ENCODE measurements around the gene IMMP2L. TPM values are rescaled to one million over a fixed set of nuclear protein-coding genes. Genes with fewer than 3 reads are reported as not detected.
A peak's percentile ranks its signal among the peaks of the same experiment; 100 is the strongest.

Gene IMMP2L
- total RNA-seq, 1 experiment from 2014 or later: 4.9 TPM

DNA sequence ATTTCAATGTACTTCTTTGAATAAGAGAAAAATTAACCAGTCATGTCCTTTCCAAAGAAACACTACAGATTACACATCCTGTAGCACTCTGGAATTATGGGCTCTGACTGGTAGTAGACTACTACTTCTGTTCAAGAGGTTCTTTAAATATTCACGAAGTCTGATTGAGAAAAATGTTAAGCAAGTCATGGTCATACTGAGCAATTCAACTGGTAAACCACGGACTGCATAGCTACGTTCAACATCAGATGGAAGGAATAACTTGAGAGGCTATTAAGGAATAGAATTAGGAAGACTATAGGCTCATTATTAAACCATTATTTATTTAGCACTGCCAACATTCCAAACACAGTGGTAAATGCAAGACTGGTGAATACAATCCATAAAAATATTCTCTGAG, 160.8 kb downstream of the IMMP2L start:
- DNase-seq (ENCODE audit: low read depth): no peak

DNA sequence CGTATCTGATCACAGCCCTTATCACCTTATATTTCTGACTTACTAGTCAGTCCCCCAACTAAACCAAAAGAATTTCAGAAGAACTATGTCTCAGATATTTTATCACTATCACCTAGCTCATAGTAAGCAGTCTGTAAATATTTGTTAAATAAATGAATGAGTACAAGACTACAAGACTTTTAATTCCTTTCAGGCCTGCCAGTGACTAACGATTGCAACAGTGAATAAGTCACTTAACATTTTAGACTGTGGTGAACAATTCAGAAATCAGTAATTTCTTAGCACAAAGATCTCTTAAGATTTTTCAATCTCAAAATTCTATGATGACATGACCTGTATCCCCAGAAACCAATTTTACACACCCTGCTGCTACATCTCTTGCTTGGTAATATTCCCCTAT, 162.2 kb downstream of the IMMP2L start:
- DNase-seq (ENCODE audit: low read depth): no peak

GRCh38 chr7:111394891-111395290, 167.4 kb downstream of the IMMP2L start:
- DNase-seq (ENCODE audit: low read depth): no peak

DNA sequence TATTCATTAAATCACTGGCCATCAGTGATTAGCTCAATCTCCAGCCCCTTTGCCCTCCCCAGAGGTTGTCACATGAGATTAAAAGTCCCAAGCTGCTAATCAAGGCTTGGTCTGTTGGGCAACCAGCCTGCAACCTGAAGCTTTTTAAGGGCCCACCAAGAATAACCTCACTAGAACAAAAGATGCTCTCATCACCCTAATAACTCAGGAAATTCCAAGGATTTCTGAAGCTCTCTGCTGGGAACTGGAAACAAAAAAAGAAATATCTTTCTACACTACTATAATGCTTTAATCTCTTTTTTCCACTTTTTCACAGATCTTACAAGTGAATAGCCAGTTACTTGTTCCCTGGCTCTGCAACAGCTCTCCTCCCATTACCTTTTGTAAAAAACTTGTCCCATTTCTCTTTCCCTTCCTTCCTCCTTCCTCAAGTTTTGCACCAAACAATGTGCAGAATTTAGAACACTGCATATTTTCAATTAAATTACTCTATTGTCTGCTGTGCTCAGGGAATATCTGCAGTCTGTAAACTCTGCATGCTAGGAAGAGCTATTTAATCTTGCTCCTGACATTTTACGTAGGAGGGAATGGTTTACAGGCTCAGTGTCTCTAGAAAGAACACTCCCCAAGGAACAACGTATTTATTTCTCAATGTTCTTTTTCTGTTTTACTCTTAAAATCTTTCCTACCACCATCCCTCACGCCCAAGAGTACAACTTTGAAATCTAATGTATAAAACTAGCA, 169.1 kb downstream of the IMMP2L start:
- DNase-seq (ENCODE audit: low read depth): peak; percentile 69

- DNase-seq (ENCODE audit: low read depth): no peak
Measured at GRCh38 chr7:111392294-111392693, 170.0 kb downstream of the IMMP2L start.

DNA sequence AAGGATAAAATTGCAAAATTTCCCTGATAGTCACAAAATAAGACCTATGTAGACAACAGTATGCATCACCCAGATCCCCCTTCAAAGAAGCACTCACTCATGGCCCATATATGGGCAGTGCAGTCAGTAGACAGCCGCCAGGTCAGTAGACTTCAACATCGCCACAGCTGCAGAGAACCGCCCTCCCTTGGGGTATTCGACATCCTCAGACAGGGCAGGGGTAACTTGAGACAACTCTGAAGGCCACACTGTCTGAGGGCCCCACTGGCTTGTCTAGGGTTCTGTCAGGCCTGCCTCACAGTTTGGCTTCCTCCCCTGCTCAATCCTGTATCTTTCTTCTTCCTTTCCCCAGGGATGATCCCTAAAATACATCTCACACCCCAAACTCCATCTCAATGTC, 172.3 kb downstream of the IMMP2L start:
- DNase-seq (ENCODE audit: low read depth): no peak

DNA sequence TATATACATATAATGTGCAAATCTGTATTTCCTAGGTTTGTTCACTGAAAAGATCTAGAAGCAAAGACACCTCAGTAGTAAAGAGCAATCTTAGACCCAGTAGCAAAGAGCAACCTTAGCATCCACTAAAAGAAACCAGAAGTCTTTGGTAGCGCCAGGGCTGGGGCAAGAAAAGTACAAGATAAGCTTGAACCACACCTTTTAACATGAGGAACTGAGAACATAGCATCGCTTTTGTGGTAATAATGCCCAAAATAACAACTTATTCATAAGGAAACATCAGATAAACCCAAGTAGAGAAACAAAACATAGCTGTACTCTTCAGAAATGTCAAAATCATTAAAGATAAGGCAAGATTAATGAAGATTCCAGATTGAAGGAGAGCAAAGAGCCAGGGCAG, 173.4 kb downstream of the IMMP2L start:
- DNase-seq (ENCODE audit: low read depth): no peak

GRCh38 chr7:111388016-111388415, 174.3 kb downstream of the IMMP2L start:
- no peak for DNase-seq (ENCODE audit: low read depth)

GRCh38 chr7:111384065-111384891, 178.0 kb downstream of the IMMP2L start:
- peak; percentile 11 for DNase-seq (ENCODE audit: low read depth)

GRCh38 chr7:111383133-111383532, 179.2 kb downstream of the IMMP2L start:
- DNase-seq (ENCODE audit: low read depth): no peak

GRCh38 chr7:111381590-111381989, 180.7 kb downstream of the IMMP2L start:
- no peak for DNase-seq (ENCODE audit: low read depth)

DNA sequence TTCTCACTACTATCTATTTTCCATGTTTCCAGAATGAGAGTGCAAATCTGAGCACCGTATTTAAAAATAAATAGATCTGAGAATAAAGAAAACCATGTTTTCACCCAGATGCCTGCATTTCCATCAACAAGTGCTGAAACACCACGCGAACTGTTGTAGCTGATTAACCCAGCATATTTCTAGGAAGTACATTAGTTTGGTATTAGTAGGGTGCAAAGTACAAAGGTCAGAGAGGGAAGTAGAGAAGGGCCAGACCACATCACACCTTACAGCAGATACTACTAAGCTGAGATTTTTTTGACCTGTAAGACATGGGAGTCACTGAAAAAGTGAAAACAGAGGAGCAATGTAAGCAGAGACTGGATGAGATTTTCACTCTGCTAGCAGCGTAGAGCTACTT, 181.3 kb downstream of the IMMP2L start:
- no peak for DNase-seq (ENCODE audit: low read depth)

DNA sequence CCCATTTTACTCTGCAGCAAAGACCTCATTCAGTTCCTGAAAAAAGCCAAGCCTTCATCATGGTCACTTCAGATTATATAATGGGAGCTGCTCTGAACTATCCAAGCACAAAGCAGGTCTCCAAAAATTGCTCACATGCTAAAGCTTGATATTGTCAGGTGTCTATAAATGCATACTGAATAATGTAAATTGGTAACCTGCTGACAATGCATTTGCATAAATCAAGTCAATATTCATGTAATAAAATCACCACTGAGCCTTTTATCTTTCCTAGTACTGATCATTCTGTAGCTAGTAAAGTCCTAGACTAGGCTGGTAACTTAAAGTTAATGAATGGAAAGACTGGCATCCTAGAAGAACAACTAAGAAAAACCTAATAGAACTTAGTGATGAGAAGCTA, 188.3 kb downstream of the IMMP2L start:
- DNase-seq (ENCODE audit: low read depth): no peak

- no peak for DNase-seq (ENCODE audit: low read depth)
Measured at GRCh38 chr7:111371437-111371836, 190.9 kb downstream of the IMMP2L start.

DNA sequence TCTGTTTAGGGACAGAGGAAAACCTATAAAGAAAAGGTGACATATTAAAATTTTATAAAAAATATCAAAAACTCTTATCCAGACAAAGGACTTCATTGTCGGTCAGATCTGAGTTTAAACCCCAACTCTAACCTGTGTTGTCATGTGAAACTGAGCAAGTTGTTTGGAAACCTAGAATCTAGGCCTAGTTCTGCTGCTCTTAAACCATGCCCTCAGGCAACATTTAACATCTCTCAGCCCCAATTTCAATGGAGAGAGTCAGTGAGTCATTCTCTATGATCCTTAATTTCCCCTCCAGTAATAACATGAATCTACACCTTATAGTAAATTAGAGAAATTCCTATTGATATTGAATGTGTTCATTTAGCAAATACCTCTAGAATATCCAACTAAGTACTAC, 192.3 kb downstream of the IMMP2L start:
- DNase-seq (ENCODE audit: low read depth): no peak

DNA sequence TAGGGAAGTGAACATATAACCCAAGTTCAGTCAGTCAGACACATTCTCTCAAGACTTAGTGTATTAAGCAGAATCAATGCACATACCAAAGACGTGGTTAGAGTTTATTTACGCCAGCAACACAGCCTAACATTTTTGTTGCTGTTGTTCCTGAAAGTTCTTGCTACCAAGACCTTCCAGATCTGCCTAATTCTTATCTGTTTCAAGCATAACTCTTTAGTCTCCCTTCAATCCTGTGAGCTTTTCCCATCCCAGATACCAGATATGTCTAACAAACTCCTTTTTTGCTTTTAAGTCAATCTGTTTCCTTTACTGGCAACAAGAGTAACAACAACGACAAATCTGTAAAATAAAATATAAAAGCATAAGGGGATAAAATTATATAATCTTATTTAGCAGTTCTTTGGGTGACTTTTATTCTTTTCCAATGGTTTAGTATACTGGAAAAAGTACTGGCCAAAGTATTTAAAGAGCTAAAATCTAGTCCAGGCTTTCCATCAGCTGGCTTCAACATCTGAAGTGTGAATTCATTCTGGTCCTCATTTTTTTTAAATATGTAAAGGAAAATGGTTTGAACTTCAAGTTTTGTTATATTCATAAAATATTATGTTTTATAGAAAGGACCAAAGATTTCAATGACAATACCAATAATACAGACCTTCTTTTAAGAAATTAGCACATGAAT, 193.8 kb downstream of the IMMP2L start:
- DNase-seq (ENCODE audit: low read depth): no peak

- DNase-seq (ENCODE audit: low read depth): peak; percentile 83
Measured at GRCh38 chr7:111364413-111364812, 197.9 kb downstream of the IMMP2L start.

GRCh38 chr7:111363099-111363498, 199.2 kb downstream of the IMMP2L start:
- no peak for DNase-seq (ENCODE audit: low read depth)

DNA sequence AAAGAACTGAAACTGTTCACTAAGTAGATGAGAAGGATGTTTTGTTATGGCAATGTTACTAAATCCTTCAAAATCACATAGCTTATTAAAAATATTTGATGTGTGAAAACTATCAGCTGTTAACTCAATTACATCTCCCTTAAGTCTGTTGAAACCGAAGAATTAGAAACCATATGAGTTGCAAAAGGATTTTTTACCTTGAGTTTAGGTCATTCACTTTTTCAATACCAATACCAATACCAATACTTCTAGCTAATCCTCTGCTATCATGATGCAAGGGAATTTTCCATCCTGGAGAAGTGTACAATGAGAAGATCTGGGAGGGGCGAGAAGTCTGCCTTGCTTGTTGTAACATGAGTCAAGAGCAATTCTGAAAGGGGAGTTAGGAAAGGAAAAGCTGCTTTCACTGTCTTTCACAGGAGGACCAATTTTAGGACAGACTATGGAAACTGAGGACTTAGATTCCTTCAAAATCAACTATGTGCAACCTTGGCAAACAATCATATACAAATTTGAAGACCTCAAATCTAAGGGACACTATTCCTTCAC, 199.7 kb downstream of the IMMP2L start:
- peak; percentile 27 for DNase-seq (ENCODE audit: low read depth)

GRCh38 chr7:111358915-111359314, 203.4 kb downstream of the IMMP2L start:
- no peak for DNase-seq (ENCODE audit: low read depth)

DNA sequence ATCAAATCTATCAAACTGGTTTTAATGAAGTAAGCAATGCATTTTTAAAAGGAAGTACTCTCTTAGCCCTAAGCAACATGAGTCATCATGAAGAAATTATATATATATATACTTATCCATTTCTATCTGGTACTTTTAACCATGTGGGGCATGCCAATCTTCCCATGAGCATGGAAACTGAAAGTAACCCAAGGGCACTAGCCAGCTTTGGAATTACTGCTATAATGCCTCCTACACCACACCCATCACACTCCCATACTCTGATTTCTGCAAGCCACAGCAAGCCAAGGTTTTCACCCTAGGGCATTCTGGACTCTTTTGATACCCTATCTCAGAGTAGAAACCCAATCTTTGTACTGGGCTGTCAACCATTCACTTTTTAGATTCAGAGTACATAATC, 204.6 kb downstream of the IMMP2L start:
- DNase-seq (ENCODE audit: low read depth): peak; percentile 37

GRCh38 chr7:111356941-111357340, 205.4 kb downstream of the IMMP2L start:
- DNase-seq (ENCODE audit: low read depth): no peak

All from HT1080 (cell line).